HG03025 (cell line): ENCODE measurements around the gene GGACT.

Experiments used
- ATAC-seq: cut with Tn5 transposase; IDR thresholded peaks from one replicate; pipeline ENCODE4 v1.9.1; 2021; ENCODE audit warnings: mild to moderate bottlenecking, moderate library complexity; ENCODE audit not compliant: unreplicated experiment, low FRiP score

GGACT gene

DNA sequence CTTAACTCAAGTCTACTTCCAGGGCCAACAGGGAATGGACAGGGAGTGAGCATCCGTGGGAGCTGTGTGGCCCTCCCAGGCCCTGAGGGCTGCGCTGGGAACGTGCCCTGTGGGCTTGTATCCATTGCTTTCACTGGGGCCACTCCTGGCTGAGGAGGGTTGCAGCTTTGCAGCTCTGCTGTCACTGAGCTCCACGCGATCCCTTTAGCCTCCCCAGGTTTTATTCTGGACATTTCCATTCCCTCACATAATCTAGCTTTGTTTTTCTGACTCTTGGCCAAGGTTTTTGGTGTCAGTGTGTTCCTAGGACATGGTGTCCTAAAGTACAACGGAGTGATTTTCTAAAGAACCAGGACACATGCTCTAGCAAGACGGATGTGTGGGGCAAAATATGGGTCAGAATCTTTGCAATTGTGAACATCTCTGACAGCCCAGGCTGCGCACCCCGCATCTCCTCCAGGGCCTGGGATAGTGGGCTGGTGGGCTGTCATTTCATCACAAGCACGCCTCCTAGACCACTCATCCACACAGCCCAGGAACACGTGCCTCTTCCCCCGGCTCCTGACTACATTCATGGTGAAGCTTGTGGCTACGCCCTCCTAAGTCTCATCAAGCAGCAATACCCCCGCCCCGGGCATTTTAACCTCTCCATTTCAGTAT lies 28.0 kb downstream of the GGACT start:
- no peak for ATAC-seq

DNA sequence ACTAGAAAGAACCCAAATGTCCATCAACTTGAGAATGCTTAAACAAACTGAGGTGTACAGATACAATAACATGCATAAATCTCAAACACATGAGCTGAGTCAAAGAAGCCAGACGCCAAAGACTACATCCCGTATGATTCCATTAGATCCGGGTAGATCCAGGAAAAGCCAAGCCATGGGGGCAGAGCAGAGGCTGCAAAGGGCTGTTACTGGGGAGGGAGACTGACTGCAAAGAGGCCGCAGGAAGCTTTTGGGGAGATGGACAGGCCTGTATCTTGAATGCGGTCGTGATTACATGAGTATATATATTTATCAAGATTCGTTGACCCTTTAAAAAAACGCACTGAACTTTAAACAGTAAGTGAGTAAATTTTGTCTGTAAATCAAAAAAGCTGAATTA lies 28.7 kb downstream of the GGACT start:
- ATAC-seq: no peak

DNA sequence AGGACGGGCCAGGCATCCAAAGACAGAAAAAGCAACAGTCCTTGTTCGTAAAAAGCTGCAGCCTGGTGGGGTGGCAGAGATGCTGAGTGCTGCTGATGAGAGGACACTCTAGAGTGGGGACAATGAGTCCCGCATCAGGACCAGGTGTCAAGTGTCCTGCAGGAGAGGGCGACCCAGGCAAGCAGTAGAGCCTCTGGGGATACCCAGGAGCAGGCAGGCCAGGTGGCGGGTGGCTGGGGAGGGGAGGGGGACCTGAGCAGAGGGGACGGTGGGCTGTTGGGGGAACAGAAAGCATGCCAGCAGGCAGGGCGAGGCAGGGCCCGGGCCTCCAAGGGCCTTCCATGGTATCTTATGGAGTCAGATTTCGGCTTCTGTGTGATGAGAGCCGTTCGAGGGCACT lies 35.8 kb downstream of the GGACT start:
- ATAC-seq: no peak

DNA sequence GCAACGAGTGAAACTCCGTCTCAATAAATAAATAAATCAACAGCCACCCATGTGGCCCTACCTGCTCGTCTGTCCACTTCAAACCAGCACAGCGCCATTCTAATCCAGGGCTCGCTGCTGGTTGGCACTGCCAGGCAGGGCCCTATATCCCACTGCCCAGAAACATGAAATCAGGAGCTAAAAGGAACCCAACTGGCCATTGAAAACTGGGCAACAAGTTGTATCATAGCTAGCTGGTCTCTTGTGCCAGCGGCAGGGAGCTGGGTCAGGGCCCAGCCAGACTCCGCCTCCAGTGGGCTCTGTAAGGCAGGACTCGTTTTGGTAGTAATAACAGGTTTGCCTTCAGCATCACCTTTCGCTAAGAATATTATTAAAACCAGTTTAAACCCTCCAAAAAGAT lies 39.3 kb downstream of the GGACT start:
- ATAC-seq: no peak

DNA sequence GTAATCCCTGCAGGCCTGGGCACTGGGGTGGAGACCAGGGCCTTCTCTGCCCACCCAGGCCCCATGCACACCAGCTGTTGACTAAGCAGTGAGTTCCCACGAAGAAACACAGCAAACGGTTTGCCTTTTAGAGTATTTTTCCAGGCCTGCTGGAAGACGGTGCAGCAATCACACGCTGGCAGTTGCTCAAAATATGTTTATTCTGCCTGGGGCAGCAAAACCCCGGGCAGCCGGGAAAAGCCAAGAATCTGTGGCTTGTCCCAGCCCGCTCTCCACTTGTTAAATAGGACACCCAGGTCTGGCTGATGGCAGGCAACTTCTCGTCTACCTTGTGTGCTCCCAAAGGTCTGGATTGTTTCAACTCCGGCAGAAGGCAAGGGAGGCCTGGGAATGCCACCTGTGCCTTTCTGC lies 40.8 kb downstream of the GGACT start:
- ATAC-seq: no peak

DNA sequence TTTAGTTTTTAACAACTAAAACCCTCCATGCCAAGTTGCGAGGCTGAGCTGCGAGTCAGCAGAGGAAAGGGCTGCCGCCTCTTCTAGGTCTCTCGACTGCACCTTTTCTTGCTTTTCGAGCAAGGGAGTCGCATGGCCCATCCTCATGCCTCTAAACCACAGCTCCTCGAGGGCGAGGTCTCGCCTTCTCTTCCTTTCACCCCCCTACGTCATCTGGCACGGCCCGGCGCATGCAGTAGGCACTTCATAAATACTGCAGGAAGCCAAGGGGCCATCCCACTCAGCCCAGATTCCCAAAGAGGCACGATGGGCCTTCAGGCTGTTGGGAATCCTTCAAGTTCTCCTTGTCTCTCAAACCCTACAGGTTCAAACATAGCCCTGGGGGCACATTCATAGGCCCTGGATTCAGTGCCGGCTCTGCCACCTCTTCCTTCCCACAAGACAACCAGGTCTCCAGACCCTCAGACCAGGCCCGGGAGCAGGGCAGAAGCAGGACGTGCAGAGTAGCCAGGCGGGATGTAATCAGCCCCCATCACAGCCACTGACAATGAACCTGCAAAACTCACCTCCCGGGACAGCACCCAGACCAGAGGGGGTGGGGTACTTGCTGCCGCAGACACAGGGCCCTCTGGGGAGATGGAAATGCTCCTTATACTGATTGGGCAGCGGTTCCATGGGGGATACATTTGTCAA lies 41.7 kb downstream of the GGACT start:
- ATAC-seq: no peak

DNA sequence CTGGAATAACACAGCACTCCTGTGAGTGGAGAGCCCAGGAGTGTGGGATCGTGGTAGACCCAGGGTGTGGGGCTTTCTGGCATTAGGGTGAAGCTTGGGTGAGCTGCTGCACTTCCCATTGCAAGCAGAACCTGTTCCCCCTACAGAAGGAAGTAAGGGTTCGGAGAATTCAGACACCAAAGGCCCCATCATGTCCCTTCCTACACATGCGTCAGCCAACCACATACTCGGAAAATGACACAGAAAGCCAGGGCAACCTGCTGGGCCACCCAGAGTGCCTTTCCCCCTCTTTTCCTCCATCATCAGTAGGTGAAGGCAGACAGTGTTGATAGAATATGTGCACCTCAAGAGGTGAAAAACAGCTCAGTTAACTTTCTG lies 42.9 kb downstream of the GGACT start:
- no peak for ATAC-seq

DNA sequence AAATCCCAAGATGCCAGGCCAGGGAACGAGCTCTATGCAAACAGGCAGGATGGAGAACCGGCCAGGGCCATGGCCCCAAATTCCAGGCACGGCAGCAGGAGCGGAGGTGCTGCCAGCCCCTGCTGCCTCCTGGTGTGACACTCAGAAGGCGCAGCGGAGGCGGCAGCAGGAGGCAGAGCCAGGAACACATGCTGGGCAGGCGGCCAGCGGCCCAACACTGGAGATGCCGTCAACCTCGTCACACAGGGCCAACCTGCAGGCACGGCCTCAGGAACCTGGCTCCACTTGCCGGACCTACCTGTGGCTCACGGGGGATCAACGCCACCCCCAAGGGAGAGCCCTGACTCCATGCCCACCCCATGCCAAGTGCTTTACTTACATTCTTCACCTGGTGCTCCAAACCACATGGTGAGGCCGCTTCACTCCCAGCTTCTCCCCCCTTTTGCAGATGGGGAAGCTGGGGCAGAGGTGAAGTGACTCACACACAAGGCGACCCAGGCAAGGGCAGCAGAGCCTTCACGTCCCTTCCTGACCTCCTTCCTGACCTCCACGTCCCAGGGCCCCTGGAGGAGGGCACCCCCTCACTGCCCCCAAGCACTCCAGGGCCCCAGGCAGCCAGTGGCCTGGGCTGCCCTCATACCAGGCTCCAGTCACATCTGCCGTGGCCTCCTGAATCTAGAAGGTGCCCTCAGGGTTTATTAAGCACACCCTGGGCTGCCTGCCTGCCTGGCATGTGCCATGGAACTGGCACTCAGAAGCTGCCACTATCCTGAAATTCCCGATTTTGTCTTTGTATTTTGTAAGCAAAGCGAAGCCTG lies 43.5 kb downstream of the GGACT start:
- no peak for ATAC-seq

DNA sequence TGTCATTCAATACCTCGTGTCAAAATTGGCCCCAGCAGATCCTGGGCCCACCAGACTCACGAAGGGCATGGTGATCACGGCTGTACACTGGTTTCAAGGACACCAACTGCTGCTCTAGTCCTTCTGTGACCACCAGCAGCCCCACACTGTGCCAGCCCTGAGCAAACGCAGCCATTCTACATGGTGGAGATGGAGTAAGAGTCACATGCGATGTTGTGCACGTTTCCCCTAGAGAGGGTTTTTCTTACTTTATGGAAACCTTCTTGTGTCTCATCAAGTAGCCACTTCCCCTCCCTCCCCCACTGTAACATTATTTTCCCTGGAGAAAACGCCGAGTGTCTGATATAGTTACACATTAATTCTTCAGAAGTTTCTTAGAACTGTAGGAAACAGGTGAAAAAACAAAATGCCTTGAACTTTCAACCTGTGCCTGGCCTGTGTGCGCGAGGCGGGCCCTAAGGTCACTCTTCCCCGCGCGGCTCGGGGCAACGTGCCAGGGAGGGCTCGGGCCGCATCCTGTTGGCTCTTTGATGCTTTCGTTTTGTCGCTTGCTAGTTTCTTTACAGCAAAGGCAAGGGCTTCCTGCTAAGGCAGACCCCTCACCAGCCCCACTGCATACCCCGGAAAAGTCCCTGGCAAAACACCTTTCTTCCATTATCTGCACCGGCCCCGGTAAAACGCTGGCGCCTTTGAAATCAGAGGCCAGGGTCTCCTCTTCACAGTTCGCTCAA lies 44.6 kb downstream of the GGACT start:
- ATAC-seq: no peak

DNA sequence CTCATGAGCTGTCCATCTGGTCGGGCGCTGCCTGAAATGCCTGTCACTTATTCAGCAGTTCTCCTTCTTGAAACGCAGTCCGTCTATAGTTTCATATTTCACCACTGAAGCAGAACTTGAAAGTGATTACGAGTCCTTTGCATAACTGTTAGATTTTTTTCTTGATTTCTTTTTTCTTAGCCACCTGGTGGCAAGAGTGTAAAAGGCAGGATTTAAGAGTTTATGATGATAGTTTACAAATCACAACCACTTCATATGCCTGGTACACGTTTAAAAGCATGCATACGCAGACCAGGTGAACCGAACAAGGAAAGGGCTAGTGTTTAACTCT lies 45.8 kb downstream of the GGACT start:
- peak; percentile 92 for ATAC-seq

DNA sequence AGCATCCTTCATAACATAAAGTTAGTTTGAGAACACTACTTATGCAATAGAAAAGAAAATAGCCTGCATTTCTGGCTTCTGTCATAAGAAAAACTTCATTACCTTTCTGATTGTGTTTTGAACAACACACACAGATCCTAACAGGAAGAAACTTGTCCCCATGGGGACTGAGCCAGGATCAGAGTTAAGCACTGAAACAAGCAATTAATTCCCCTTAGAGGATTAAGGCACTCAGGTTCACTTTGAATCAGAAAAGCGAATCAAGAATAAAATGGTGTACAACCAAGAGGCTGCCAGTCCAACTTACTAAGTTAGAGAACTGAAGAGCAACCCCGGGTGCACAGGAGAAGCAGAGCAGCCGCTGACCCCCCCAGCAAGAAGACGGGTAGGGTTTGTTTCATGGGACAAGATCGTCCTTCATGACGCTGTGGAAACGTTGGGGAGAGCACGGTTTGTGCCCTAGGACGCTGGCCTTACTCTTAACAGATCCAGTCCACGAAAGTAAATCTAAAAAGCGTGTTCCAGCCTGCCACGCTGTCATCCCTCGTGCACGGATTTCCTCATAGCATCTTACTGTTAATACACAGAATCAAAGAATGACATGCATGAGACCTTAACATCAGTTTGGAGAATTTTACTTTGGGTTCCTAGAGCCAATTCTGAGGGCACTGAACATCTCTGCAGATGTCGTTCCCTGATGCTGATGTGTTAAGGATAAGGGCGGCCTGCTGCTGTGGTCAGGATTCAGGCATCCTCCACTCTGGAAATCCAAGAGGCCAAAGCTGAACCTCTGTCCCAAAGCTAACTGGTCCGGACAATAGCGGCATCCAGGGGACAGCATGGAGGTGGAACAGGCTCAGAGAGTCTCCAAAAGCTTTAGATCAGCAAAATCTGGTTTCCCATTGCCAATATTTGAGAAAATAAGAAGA lies 46.4 kb downstream of the GGACT start:
- ATAC-seq: no peak

DNA sequence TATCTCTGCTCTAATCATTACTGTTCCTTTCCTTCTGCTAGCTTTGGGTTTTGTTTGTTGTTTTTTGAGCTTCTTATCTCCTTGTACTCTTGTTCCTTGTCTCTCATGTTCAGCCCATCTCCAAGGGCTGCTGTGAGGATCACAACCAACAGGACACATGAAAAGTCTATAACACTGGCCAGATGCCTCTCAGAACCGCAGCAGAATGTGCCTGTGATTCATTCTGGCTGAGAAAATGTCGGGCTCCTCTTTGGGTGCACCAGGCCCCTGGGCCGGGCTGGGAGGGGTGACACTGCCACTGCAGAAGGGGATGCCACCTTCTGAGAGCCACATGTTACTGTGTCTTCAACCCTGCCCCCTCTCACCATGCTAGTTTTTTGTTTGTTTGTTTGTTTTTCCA lies 48.0 kb downstream of the GGACT start:
- ATAC-seq: no peak

DNA sequence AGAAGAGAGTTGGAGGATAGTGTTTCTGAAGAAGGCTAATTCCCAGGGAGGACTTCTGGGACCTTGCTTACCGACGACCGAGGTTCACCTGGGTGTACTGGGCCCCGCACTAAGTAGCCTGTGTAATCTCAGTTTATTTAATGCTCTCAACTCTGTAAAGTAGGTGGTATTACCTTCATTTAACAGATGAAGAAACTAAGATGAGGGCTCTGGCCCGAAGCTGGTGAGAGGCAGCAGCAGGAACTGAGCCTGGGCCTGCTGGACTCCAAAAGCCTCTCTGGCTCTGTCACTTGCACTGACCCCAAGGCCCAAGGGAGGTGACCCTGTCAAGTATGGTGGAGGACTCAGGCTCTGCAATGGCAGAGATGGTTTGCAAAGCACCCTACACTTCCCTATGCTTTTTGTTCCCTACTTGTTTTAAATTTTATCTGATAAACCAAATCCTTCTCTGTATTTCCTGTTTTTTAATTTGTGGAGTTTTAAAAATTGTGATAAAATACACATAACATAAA lies 50.6 kb downstream of the GGACT start:
- ATAC-seq: no peak

DNA sequence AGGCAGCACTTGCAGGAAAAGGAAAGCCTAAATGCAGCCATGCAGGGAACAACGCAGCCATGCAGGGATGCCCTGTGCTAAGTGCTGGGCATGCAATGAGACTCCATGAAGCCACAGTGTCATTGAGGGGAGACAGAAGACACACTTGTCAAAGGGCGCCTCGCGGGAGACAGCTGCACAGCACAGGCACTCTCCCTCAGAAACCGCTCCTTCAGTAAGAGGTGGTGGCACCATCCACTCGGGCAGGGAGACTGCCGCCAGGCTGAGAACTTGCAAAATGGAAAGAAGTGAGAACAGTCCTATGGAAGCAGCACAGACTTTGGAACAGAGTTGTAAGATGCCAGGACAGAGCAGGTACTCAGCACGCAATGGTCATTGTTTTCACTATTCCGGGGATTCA lies 51.1 kb downstream of the GGACT start:
- ATAC-seq: no peak

DNA sequence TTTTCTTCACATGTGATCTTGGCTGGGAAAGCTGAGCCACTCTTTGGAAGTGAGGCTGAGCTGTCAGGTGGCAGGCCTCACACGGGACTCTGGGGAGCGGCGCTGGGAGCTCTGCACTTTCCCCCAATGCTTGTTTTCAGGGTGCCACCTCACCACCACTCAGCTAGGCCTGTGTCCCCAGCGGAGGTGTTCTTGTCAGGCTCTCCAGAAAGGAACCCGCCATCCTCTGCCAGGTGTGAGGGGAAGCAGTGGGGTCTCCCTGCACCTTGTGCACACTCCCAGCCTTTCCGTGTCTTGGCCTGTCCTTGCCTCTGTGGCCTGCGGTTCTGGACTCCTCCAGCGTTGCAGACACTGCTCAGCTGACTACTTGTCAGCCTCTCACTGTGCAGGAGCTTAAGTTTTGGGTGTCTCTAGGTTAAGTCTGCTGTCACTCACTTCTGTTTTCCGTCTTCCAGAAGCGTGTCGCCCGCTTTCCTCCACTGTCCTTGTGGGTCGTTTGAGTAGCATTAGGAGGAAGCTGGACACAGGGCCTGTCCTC lies 51.9 kb downstream of the GGACT start:
- no peak for ATAC-seq

DNA sequence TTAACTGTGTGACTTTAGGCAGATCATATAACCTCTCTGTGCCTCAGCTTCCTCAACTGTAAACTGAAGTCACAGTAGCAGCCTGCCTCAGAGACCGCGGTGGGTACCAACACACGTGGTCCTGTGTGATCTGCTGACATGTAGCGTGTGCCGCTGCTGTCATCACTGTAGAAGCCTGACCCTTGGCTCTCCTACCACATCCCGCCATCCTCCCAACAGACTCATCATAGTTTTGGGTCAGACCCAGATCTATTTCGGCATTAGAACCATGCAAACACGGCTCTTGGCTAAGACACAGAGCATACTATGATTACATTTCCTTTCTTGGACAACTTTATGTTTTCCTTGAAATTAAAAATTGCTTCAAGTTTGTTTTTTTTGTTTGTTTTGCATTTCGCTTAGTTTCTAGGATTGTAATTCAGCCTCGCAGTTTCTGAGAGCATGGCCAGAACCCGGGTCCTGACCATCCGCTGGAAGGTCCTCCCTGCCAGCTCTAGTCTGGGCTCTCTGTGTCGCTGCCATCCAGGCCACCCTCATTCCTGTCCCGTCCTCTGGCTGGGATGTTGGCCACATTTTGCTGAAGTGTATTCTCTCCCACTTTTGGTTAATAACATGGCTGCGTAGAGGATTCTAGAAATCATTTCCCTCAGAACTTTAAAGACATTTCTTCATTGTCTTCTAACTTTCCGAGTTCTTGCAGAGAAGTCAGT lies 53.0 kb downstream of the GGACT start:
- ATAC-seq: no peak

DNA sequence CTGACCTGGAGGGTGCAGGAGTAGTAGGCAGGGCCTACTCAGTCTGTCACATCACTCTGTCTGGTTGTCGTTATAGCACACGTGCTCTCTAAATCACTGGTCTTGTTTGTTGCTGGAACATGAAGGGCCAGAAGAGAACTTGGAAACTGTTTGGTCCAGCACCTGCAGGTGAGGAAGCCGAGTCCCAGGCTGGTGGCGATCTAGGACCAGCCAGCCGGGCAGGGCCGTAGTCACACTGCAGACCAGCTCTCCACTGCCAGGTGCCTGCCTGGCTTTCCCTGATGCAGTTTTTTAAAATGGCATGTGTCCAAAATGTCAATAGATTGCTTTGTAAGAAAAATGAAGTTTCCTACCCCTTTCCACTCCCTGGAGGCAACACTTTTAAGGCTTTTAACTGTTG lies 53.7 kb downstream of the GGACT start:
- no peak for ATAC-seq

DNA sequence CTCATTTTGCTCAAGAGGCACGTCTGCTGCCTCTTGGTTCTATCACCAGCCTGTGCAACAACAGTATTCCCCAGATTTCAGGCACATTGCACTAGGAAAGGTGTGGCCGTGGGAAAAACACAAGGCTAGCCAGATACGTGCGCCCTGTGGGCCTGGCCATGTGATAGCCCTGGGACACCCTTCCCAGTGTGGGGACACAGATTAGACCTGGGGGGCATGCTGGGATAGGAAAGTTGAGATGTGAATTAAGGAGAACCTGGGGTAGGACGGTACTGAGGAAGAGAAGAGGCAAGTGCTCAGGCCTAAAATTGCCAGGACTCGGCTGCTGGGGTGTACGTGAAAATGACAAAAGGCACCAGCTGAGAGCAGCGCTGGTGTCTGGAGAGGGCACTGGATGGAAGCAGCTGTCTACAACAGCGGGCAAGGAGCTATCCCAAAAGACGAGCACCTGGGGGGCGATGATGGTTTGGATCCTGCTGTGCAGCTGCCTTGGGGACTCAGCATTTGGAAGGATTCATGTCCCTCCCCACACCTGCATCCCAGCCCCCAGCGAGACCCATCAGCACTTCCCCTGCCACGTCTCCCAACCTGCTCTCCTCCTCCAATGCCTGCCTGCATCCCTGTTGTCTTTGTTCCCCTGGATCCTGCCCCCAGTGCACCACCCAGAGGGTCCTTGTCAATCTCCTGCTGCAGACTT lies 54.3 kb downstream of the GGACT start:
- no peak for ATAC-seq
